ENCODE data around the gene DPP10.

- TF ChIP-seq REST (IDR thresholded peaks at IDR 0.05; ENCODE audit: insufficient read depth in 1 of 2, low read depth in 2 of 2, low read length in 1 of 2) (no peak), SIN3A (IDR thresholded peaks at IDR 0.05; ENCODE audit: borderline replicate concordance, insufficient read depth, low read depth, low read length) (no peak), CTCF (IDR thresholded peaks at IDR 0.05) (no peak)
These were observed 226.0 kb downstream of the DPP10 start for GRCh38 chr2:114668415-114668814.
